GM18867 (cell line): Measurements from ENCODE around the gene ZFAND3.
"Not testable (repeated sequence)": the region's sequence is repeated elsewhere in the genome, so short reads cannot be mapped to it uniquely, and the experiment has no call there.

ENCODE experiments used
- ATAC-seq: cut with Tn5 transposase; IDR thresholded peaks from one replicate; pipeline ENCODE4 v1.9.1; 2021; ENCODE audit warnings: mild to moderate bottlenecking, moderate library complexity; ENCODE audit not compliant: unreplicated experiment

Gene ZFAND3

GRCh38 chr6:37862992-37863391 lies 43.5 kb downstream of the ZFAND3 start:
- no peak for ATAC-seq

GRCh38 chr6:37864250-37864649 lies 44.7 kb downstream of the ZFAND3 start:
- ATAC-seq: no peak

DNA sequence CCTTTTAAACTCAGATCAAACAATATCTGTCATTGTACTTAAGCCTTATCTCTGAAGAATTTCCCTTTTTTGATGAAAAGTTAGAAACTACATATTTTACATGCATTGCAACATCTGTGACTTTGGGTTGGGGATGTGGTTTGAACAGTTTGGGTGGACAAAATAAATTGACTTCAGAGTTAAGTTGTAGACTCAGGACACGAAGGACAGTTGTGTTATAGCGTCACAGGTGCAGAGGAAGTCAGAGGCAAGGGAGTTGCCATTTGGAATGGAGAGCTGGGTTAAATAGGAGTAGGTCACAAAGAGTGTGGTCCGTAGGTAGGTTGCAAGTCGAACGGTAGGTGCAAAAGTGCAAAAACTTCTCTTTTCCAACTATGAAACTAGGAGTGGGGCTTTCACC lies 46.0 kb downstream of the ZFAND3 start:
- ATAC-seq: no peak

- no peak for ATAC-seq
Measured at GRCh38 chr6:37866590-37867507, 47.3 kb downstream of the ZFAND3 start.

GRCh38 chr6:37867756-37868446 lies 48.4 kb downstream of the ZFAND3 start:
- peak; percentile 58 for ATAC-seq

GRCh38 chr6:37868447-37868825 lies 48.9 kb downstream of the ZFAND3 start:
- no peak for ATAC-seq

GRCh38 chr6:37871616-37872372 lies 52.3 kb downstream of the ZFAND3 start:
- ATAC-seq: no peak

DNA sequence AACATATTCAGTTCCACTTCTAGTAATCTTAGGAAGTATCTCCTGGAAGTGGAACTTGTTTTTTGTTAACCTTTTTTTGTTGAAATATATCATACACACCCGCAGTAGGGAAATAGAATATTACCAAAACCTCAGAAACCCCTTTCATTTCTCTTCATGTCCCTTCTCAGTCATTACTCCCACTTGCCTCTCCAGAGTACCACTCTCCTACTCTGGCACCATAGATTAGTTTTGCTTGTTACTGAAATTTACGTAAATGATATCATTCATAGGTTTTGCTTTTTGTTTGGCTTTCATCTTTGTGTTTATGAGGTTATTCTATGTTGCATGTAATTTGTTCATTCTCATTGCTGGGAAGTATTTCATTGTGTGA lies 52.8 kb downstream of the ZFAND3 start:
- no peak for ATAC-seq

- no peak for ATAC-seq
Measured at GRCh38 chr6:37874726-37875125, 55.2 kb downstream of the ZFAND3 start.

DNA sequence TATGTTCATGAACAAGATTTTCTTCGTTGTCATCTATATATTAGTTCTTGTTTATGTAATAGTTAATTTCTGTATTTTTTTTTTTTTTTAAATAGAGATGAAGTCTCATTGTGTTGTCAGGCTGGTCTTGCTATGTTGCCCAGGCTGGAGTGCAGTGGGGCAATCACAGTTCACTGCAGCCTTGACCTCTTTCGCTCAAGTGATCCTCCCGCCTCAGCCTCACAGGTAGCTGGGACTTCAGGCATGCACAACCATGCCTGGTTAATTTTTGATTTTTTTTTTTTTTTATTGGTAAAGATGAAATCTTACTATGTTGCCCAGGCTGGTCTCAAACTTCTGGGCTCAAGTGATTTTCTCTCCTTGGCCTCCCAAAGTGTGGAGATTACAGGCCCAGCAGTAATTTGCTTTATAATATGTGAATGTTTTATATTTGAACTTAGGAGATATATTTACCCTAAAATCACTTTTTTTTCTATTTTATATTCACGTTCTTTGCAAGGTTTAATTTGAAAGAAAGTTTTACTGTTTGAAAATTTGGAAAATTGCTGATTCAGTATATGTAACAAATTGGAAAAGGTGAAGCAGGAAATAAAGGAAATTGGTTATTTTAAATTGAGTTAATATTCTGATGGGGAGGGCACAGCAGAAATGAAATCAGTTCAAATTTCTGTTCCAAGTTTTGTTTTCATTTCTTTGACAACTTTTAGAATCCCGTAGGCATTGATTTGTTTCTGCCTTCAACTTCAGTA lies 56.2 kb downstream of the ZFAND3 start:
- ATAC-seq: no peak

- ATAC-seq: no peak
Measured at GRCh38 chr6:37876843-37877242, 57.3 kb downstream of the ZFAND3 start.

DNA sequence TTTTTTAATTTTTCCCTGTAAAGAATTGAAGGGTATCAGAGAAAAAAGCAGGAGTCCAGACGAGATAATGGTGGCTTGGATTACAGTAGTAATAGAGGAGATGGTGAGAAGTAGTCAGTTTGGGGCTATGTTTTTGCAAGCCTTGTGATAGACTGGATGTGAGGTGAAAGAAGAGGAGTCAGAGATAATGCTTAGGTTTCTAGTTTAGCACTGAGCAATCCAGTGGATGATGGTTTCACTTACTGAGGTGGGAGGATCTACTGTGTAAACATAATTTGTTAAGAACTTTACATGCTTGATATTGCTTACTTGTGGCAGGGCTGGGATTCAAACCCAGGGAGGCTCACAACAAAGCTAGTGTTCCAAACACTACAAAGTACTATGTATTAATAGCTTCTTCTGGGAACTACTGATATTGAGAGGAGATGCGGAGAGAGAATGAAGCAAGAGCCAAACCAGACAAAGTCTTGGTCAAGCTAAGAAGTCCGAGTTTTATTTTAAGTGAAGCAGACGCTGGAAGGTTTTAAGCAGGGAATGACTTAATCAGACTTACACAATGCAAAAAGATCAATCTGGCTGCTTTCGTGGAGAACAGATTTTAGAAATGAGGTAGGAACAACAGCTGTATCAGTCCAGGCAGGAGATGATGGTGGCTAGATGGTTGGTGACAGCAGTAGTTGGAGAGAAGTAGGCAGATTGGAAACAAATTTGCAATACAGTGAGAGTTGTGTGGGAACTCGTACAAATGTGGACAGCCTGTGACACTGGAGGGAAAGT lies 58.0 kb downstream of the ZFAND3 start:
- ATAC-seq: no peak

DNA sequence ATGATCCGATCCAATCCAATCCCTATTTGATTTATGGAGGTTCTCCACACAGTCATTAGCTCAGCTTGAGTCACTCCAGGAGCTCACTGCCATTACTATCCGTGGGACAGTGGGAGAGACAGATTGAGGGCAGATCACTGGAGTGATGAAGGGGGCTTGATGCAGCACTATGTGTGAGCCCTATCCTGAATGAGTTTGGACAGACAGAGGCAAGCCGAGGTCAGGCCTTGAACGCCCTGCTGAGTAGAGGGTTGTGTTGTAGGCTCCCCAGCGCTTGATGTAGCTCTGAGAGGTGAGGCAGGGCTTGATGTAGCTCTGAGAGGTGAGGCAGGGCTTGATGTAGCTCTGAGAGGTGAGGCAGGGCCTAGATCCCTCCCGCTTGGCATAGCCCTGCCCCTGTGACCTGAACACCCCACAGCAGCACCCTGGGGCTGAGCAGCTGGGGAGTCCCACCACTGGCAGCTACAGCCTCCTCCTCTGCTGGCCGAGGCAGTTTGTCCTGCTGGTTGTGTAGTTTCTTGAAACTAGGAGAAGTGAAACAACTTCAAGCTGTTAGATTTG lies 58.7 kb downstream of the ZFAND3 start:
- no peak for ATAC-seq

GRCh38 chr6:37880602-37881001 lies 61.1 kb downstream of the ZFAND3 start:
- not testable (repeated sequence) for ATAC-seq

DNA sequence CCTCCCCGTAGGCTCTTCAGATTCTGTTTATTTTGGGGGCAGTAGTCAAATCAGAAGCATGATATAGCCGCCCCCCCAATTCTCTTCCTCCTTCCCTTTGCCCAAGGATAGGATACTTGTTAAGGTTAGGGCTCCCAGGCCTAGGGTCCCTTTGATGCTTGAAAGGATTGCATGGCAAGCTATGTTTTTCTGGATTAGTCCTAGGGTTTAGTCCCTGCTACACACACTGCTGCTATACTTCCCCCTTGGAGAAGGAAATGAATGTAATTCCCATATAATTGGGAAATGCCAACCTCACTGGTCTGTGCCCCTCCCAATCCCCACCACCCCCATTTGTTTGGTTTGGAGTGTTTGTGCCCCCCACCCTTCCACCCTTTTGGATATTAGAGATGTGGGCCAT lies 62.8 kb downstream of the ZFAND3 start:
- no peak for ATAC-seq

- no peak for ATAC-seq
Measured at GRCh38 chr6:37882724-37883413, 63.3 kb downstream of the ZFAND3 start.

DNA sequence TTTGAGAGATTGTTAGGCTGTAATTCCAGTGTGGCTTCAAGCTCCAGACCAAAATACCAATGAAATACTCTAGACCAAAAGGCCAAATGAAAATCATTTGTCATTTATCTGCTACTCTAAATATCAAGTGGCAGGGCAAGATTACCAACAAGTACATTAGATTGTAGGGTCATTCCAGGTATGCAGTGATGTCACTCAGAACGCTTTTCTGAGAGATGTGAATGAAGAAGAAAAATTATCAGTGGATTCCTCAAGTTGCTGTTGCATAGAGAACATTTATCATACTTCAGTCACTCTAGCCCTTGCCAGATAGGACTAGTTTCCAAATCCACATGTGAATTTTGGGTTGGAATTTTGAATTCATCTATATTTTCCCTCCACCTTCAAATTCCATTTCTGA lies 65.0 kb downstream of the ZFAND3 start:
- ATAC-seq: no peak

DNA sequence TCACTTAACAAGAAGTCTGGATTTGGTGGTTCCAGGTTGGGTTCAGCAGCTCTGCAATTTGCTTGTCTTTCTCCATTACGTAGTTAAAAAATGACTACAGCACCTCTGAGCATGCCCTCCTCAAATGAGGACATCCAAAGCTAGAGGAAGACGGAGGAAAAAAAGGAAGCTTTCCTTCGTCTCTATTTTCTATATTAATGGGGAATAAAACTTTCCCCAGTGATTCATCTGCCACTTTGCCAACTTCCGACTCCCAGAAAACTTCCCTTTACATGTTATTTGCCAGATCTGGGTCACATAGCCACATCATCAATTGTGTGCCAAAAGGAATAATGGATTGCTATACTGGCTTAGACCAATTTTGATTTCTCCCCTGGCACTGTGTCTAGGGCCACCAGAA lies 69.5 kb downstream of the ZFAND3 start:
- ATAC-seq: no peak

DNA sequence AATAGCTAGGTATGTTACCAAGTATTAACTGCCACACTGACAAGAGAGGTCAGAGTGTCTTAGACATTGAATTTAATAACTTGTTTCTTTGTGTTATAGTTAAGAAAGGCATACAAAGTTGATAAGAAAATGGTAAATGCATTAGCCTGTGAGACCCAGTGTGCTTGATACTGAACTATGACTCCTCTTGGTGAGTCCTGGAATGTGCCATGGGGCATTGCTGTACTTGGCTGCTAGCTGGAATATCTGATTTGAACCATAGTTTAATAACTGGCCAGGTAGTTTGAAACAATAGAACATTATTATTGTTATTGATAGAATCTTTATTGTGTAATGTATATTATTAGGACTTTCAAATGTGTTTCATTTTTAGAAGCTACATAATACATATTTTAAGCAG lies 70.0 kb downstream of the ZFAND3 start:
- ATAC-seq: no peak
